GM21390 (cell line): ENCODE measurements around the gene FAM72D.
"Not testable (repeated sequence)": the region's sequence is repeated elsewhere in the genome, so short reads cannot be mapped to it uniquely, and the experiment has no call there.

Source experiments
- ATAC-seq: cut with Tn5 transposase; IDR thresholded peaks from one replicate; pipeline ENCODE4 v1.9.1; 2021; ENCODE audit not compliant: unreplicated experiment

The FAM72D gene

DNA sequence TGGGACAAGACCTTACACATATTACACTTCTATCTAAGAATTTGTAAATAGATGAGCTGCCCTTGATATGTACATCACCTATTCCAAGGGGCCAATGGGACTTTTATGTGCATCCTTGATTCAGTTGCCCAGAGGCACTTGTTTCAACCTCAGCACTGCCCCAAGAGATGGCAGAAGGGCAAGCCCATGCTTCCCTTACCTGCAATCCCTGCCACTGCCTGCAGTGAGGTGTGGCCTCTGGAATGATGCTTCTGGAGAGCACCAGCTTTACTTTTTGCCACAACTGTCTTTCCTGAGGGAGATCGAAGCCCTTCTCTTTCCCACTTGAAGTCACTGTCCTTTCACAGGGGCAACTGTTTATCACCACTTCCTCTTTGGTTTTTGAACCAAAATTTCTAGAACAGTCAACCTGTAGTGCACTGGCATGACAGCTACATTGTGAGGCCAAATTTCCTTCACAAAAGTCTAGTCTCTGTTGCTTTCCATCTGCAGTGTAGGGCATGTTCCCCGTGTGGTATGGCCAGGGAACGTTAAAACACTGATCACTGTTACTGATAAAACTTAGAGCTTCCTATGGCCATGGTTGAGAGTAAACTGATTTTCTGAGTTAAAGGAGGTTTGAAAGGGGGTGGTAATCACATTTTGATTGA is 48.6 kb downstream of the FAM72D start:
- ATAC-seq = not testable (repeated sequence)

DNA sequence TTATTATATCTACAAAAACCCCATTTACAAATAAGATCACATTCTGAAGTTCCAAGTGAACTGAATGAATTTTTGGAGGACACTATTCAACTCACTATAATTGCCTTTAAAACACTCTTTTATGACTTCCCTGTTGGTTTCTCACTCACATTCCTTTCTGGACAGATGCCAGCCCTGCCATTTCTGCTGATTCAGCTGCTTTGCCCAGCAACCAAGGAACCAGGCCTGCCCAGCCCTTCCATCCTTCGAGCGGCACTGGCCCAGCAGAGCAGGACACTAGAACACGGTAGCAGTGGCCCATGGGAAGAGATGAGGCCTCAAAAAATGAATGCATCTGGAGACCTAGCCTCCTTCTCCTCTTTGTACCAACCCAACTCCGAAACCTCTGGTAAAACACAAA is 50.5 kb downstream of the FAM72D start:
- not testable (repeated sequence) for ATAC-seq

DNA sequence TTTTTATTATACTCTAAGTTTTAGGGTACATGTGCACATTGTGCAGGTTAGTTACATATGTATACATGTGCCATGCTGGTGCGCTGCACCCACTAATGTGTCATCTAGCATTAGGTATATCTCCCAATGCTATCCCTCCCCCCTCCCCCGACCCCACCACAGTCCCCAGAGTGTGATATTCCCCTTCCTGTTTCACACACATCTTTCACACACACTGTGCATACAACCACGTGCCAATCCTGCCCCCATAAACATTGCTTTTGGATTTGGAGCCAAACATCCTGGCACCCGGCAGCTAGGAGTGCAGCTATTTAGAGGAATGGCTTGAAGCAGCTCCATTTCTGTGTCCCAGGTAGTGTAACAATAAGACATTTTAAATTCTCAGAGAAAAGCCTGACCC is 51.4 kb downstream of the FAM72D start:
- ATAC-seq = not testable (repeated sequence)

DNA sequence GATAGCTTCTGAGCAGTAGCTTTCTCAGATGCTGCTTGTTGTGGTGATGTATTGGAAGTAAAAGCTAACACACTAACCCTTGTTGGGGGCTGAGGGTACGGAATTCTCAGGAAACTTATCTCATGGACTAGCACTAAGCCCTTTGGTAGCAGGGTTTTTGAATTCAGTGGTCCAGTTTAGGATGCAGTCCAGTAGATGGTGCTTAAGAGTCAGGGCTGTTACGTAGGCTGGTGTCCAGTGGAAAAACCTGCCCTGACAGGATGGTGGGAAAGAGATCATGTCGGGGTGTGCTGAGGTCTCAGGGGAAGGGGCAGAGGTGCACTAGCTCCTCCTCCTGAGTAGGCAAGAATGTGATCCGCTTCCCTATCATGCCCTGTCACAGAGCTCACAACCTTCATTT is 59.6 kb downstream of the FAM72D start:
- not testable (repeated sequence) for ATAC-seq

DNA sequence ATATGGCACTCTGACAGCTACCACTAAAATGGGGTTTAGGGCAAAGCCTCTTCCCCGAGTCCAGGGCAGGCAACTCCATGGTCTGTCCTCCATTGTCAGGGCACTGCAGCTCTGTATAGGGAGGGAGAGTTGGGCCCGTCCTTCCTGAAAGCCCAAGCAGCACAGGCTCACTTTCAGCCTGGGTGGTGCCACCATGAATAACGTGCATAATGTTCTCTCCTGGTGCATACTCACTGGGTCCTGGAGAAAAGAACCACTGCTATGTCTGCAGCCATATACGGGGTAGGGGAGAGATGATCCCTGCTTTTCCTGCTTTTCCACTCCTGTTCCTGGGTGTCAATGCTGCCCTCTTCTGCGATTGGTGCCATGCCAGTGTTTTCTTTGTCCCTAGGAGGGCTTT is 60.1 kb downstream of the FAM72D start:
- not testable (repeated sequence) for ATAC-seq

GRCh38 chr1:145156891-145157610 is 61.3 kb downstream of the FAM72D start:
- not testable (repeated sequence) for ATAC-seq

GRCh38 chr1:145157715-145158114 is 61.9 kb downstream of the FAM72D start:
- ATAC-seq = not testable (repeated sequence)

DNA sequence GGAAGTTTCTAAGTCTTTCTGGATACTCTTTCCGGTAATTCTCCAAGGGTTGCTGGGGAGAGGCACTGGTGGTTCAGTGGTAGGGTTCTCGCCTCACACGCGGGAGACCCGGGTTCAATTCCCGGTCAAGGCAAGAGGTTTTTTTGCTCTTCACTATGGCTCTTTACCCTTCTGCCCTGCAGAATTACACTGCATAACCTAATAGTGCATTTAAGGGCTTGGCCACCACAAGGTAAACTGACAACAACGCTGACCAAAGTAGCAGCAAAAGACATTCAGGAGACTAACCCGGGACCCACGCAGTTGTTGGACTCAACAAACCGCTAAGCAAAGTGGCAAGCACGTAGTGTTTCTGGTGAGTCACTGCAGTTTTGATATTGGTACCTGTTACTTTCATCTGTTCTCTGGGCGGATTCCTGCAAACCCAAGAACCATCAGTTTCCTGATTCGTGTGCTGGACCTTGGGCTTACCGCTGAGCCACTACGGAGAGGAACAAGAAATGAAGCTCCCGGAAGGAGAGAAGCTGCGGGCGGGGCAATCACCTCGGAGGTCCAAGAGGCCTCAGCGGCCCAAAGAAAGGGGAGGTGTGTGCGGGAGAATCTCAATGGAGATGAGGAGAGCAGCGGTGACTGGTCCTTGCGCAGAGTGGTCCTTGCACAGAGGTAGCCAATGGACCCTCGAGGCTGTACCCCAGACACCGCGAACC is 65.4 kb downstream of the FAM72D start:
- ATAC-seq = peak; percentile 78
